ENCODE measurements around the gene TUBB4B. TPM values are rescaled to one million over a fixed set of nuclear protein-coding genes. Genes with fewer than 3 reads are reported as not detected.

TUBB4B gene
- total RNA-seq, 3 donors from 2014 or later (not counting 1 experiment from before 2014, with no cell fraction given), result 84.4 to 121 (median 93.9) TPM

DNA sequence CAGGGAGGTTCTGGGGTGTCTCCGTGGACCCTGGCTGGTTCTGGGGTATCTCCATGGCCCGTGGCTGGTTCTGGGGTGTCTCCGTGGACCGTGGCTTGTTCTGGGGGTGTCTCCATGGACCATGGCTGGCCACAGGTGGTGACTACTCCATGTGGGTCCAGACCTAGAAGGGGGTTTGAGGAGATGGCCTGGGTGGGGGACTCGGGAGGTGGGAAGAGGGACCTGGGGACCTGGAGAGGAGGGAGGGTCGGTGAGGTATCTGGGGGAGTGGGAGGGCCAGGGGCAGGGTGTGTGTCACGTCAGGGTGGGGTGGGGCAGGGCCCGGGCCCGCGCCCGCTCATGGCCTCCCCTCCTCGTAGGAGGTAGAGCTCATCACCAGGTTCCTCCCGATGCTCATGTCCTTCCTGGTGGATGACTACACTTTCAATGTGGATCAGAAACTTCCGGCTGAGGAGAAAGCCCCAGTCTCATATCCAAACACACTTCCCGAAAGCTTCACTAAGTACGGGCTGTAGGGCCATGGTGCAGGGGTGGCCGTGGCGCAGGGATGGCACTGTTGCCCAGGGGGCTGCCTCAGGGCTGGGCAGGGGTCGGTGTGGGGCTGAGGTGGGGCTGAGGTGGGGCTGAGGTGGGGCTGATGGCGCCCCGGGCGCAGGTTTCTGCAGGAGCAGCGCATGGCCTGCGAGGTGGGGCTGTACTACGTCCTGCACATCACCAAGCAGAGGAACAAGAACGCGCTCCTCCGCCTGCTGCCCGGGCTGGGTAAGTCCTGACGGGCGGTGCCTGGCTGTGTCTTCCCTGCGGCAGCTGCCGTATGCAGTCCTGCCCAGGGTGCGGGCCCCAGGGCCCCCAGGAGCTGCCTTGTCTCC is 25.7 kb downstream of the TUBB4B start:
- Mint-ChIP-seq H3K27me3 (ENCODE audit: low read depth in 2 of 2) (no peaks in the 10 kb centered on the region), H3K27ac (no peak overlapping the region), H3K4me1 (peaks cover 4 to 14% of the 10 kb centered on the region in 2 donors), H3K9me3 (no peaks in the 10 kb centered on the region), H3K36me3 (no peaks in the 10 kb centered on the region), H3K4me3 (no peak overlapping the region)
- H3K9me3 ChIP-seq (ENCODE audit: control insufficient read depth, insufficient read depth, low read length), result no peaks in the 10 kb centered on the region
- no peak overlapping the region for H3K27ac ChIP-seq (ENCODE audit: low read length)
- TF ChIP-seq, protein P1, sequence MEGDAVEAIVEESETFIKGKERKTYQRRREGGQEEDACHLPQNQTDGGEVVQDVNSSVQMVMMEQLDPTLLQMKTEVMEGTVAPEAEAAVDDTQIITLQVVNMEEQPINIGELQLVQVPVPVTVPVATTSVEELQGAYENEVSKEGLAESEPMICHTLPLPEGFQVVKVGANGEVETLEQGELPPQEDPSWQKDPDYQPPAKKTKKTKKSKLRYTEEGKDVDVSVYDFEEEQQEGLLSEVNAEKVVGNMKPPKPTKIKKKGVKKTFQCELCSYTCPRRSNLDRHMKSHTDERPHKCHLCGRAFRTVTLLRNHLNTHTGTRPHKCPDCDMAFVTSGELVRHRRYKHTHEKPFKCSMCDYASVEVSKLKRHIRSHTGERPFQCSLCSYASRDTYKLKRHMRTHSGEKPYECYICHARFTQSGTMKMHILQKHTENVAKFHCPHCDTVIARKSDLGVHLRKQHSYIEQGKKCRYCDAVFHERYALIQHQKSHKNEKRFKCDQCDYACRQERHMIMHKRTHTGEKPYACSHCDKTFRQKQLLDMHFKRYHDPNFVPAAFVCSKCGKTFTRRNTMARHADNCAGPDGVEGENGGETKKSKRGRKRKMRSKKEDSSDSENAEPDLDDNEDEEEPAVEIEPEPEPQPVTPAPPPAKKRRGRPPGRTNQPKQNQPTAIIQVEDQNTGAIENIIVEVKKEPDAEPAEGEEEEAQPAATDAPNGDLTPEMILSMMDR (IDR thresholded peaks at IDR 0.05), result no peak
- 90% methylated on average over 34 of the region's 34 CpGs for WGBS (ENCODE audit: insufficient coverage)
- intact Hi-C loops (cut with micrococcal nuclease), result no loop called here
- H3K4me3 ChIP-seq (ENCODE audit: low read length), result no peak overlapping the region
- peaks cover 19% of the 10 kb centered on the region for H3K4me1 ChIP-seq (ENCODE audit: control insufficient read depth, insufficient read depth, low read length)
- H3K27me3 ChIP-seq (ENCODE audit: control insufficient read depth, insufficient read depth, low read length), result no peaks in the 10 kb centered on the region
- DNase-seq (no peak), ATAC-seq (no peak)
- H3K36me3 ChIP-seq (ENCODE audit: control insufficient read depth, insufficient read depth, low read length), result peaks cover 30% of the 10 kb centered on the region

- 73% methylated on average over 6 of the region's 6 CpGs for WGBS (ENCODE audit: insufficient coverage)
- no peak overlapping the region for H3K4me3 Mint-ChIP-seq
- Histone ChIP-seq H3K27me3 (ENCODE audit: control insufficient read depth, insufficient read depth, low read length) (no peaks in the 10 kb centered on the region), H3K9me3 (ENCODE audit: control insufficient read depth, insufficient read depth, low read length) (no peaks in the 10 kb centered on the region), H3K4me1 (ENCODE audit: control insufficient read depth, insufficient read depth, low read length) (peaks cover 26% of the 10 kb centered on the region), H3K36me3 (ENCODE audit: control insufficient read depth, insufficient read depth, low read length) (peaks cover 40% of the 10 kb centered on the region), H3K27ac (ENCODE audit: low read length) (no peak overlapping the region), H3K4me3 (ENCODE audit: low read length) (no peak overlapping the region)
- H3K9me3 Mint-ChIP-seq, result no peaks in the 10 kb centered on the region
- no peaks in the 10 kb centered on the region for H3K36me3 Mint-ChIP-seq
- no peak for DNase-seq
- H3K27me3 Mint-ChIP-seq (ENCODE audit: low read depth in 2 of 2), result no peaks in the 10 kb centered on the region
- H3K27ac Mint-ChIP-seq, result no peak overlapping the region
- intact Hi-C loops (cut with micrococcal nuclease), result no loop called here
- peaks cover 4 to 13% of the 10 kb centered on the region in 2 donors for H3K4me1 Mint-ChIP-seq
- ATAC-seq, result no peak
- TF ChIP-seq, protein P1 (IDR thresholded peaks at IDR 0.05), result no peak
Observed at GRCh38 chr9:137267933-137268355, 26.9 kb downstream of the TUBB4B start.

DNA sequence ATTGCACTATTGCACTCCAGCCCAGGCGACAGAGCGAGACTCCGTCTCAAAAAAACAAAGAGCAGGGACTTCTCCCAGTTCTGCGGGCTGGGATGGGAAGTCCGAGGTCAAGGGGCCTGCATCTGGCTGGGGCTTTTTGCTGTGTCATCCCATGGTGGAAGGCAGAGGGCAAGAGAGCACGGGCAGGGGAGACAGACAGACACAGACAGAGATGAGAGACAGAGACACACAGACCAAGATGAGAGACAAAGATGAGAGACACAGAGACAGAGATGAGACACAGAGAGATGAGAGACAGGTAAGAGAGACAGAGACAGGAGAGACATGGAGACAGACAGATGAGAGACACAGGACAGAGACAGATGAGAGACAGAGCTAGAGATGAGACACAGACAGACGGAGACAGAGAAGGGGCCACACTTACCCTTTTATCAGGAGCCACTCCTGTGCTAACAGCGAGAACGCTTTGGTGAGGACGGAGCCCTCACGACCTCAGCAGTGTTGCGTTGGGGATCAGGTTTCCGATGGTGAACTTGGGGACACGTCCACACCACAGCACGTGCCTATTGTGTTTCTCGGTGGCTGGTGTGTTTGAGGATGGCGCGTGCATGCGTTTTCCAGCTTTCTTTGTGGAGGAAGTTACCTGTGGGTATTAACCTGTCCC is 27.6 kb downstream of the TUBB4B start:
- TF ChIP-seq, protein P1 (IDR thresholded peaks at IDR 0.05), result no peak
- Mint-ChIP-seq H3K4me3 (no peak overlapping the region), H3K27me3 (ENCODE audit: low read depth in 2 of 2) (no peaks in the 10 kb centered on the region), H3K36me3 (no peaks in the 10 kb centered on the region), H3K9me3 (no peaks in the 10 kb centered on the region), H3K4me1 (peaks cover 4 to 13% of the 10 kb centered on the region in 2 donors), H3K27ac (no peak overlapping the region)
- Histone ChIP-seq H3K27ac (ENCODE audit: low read length) (no peak overlapping the region), H3K27me3 (ENCODE audit: control insufficient read depth, insufficient read depth, low read length) (no peaks in the 10 kb centered on the region), H3K4me1 (ENCODE audit: control insufficient read depth, insufficient read depth, low read length) (peaks cover 26% of the 10 kb centered on the region), H3K4me3 (ENCODE audit: low read length) (no peak overlapping the region), H3K9me3 (ENCODE audit: control insufficient read depth, insufficient read depth, low read length) (no peaks in the 10 kb centered on the region), H3K36me3 (ENCODE audit: control insufficient read depth, insufficient read depth, low read length) (peaks cover 42% of the 10 kb centered on the region)
- intact Hi-C loops (cut with micrococcal nuclease), result no loop called here
- ATAC-seq (no peak), DNase-seq (no peak)
- 84% methylated on average over 19 of the region's 19 CpGs for WGBS (ENCODE audit: insufficient coverage)

Measured in natural killer cell (primary cell).